Astrocyte (in vitro differentiated cells and primary cell): Measurements from ENCODE around the gene RBFA. TPM values are rescaled to one million over a fixed set of nuclear protein-coding genes. Genes with fewer than 3 reads are reported as not detected.
"Not testable (repeated sequence)": the region's sequence is repeated elsewhere in the genome, so short reads cannot be mapped to it uniquely, and the experiment has no call there.

Experiments used
- DNase-seq: peaks from one replicate; pipeline ENCODE4 v3.0.0-alpha.2; 2010; ENCODE audit warnings: low read depth
- FAIRE-seq: peaks from 2 replicates; lab custom pipeline; 2011; peaks lifted over from hg19 to GRCh38; lab: Jason Lieb, UNC
- H2AFZ ChIP-seq: 2 replicates; pipeline ENCODE4 v1.6.0; 2012; ENCODE audit warnings: low read depth, low read length, inconsistent platforms
- H3K27ac ChIP-seq: 2 replicates; pipeline ENCODE4 v1.5.1; 2011; ENCODE audit warnings: low read depth, low read length, inconsistent platforms
- H3K27me3 ChIP-seq: 2 replicates; pipeline ENCODE4 v1.6.0; 2011; ENCODE audit warnings: low read length, inconsistent platforms; ENCODE audit not compliant: insufficient read depth
- H3K36me3 ChIP-seq: 2 replicates; pipeline ENCODE4 v1.5.1; 2011; ENCODE audit warnings: low read length, inconsistent platforms; ENCODE audit not compliant: insufficient read depth
- H3K4me1 ChIP-seq: 2 replicates; pipeline ENCODE4 v1.5.1; 2011; ENCODE audit warnings: low read length, inconsistent platforms; ENCODE audit not compliant: insufficient read depth
- H3K4me2 ChIP-seq: 2 replicates; pipeline ENCODE4 v1.6.0; 2012; ENCODE audit warnings: low read length, inconsistent platforms
- H3K4me3 ChIP-seq: 2 replicates; pipeline ENCODE4 v1.5.1; 2011; ENCODE audit warnings: low read depth, mild to moderate bottlenecking, low read length, inconsistent platforms; ENCODE audit not compliant: insufficient read depth
- H3K79me2 ChIP-seq: 2 replicates; pipeline ENCODE4 v1.6.0; 2012; ENCODE audit warnings: mild to moderate bottlenecking, low read length, inconsistent platforms; ENCODE audit not compliant: insufficient read depth
- H3K9ac ChIP-seq: 2 replicates; pipeline ENCODE4 v1.6.0; 2012; ENCODE audit warnings: mild to moderate bottlenecking, low read length, inconsistent platforms
- H3K9me3 ChIP-seq: 2 replicates; pipeline ENCODE4 v1.5.1; 2012; ENCODE audit warnings: low read depth, mild to moderate bottlenecking, low read length, inconsistent platforms; ENCODE audit not compliant: insufficient read depth
- H4K20me1 ChIP-seq: 2 replicates; pipeline ENCODE4 v1.6.0; 2012; ENCODE audit warnings: low read length, inconsistent platforms; ENCODE audit not compliant: insufficient read depth
- H3K27ac Mint-ChIP-seq: one replicate; pipeline ENCODE4 v1.8.0; 2021; ENCODE audit warnings: mild to moderate bottlenecking, mixed read lengths; ENCODE audit not compliant: unreplicated experiment
- H3K27me3 Mint-ChIP-seq: one replicate; pipeline ENCODE4 v1.8.0; 2021; ENCODE audit warnings: low read depth, mixed read lengths; ENCODE audit not compliant: unreplicated experiment
- H3K36me3 Mint-ChIP-seq: one replicate; pipeline ENCODE4 v1.8.0; 2021; ENCODE audit warnings: low read depth, mixed read lengths; ENCODE audit not compliant: unreplicated experiment
- H3K4me1 Mint-ChIP-seq: one replicate; pipeline ENCODE4 v1.8.0; 2021; ENCODE audit warnings: low read depth, mixed read lengths; ENCODE audit not compliant: unreplicated experiment
- H3K4me3 Mint-ChIP-seq: one replicate; pipeline ENCODE4 v1.8.0; 2021; ENCODE audit warnings: mild to moderate bottlenecking, moderate library complexity, mixed read lengths; ENCODE audit not compliant: unreplicated experiment
- H3K9me3 Mint-ChIP-seq: one replicate; pipeline ENCODE4 v1.8.0; 2021; ENCODE audit warnings: mild to moderate bottlenecking, mixed read lengths; ENCODE audit not compliant: unreplicated experiment
- CTCF ChIP-seq: IDR thresholded peaks from 2 replicates; pipeline ENCODE4 v1.5.1; 2011; ENCODE audit warnings: low read depth, mild to moderate bottlenecking, inconsistent platforms, low read length, moderate library complexity; ENCODE audit not compliant: insufficient read depth
- EZH2 ChIP-seq: IDR thresholded peaks from 2 replicates; pipeline ENCODE4 v1.6.1; 2012; ENCODE audit warnings: mild to moderate bottlenecking, low read length, inconsistent platforms; ENCODE audit not compliant: insufficient read depth
- total RNA-seq: library from RNA; stranded (reverse); gene quantifications from 2 replicates; pipeline ENCODE4 v1.2.1, GENCODE V29; 2021

RBFA gene
- total RNA-seq, 1 donor from 2014 or later: 24.1 TPM

GRCh38 chr18:80006724-80007123 is 27.5 kb upstream of the RBFA start:
- H3K4me1 Mint-ChIP-seq: peaks cover 10% of the 10 kb centered on the region
- Histone ChIP-seq H3K9ac (no peak overlapping the region), H3K9me3 (no peaks in the 10 kb centered on the region), H3K4me2 (no peak overlapping the region), H3K79me2 (no peaks in the 10 kb centered on the region), H3K4me1 (peaks cover 14% of the 10 kb centered on the region), H3K27ac (no peak overlapping the region), H4K20me1 (no peaks in the 10 kb centered on the region), H2AFZ (no peak overlapping the region), H3K36me3 (no peaks in the 10 kb centered on the region), H3K27me3 (no peaks in the 10 kb centered on the region), H3K4me3 (no peak overlapping the region)
- TF ChIP-seq EZH2: no peak
- DNase-seq (no peak), FAIRE-seq (no peak)
- no peaks in the 10 kb centered on the region for H3K36me3 Mint-ChIP-seq
- no peak overlapping the region for H3K27ac Mint-ChIP-seq
- H3K4me3 Mint-ChIP-seq: no peak overlapping the region
- no peaks in the 10 kb centered on the region for H3K27me3 Mint-ChIP-seq
- H3K9me3 Mint-ChIP-seq: peaks cover 18% of the 10 kb centered on the region

GRCh38 chr18:80009661-80010550 is 24.3 kb upstream of the RBFA start:
- H3K79me2 ChIP-seq: no peaks in the 10 kb centered on the region
- peaks cover 25% of the 10 kb centered on the region for H3K9me3 Mint-ChIP-seq
- H3K27me3 ChIP-seq: no peaks in the 10 kb centered on the region
- H4K20me1 ChIP-seq: no peaks in the 10 kb centered on the region
- no peak overlapping the region for H3K4me3 ChIP-seq
- H3K27ac ChIP-seq: peak overlapping the region; percentile 36
- H3K9ac ChIP-seq: no peak overlapping the region
- peak overlapping the region; percentile 34 for H2AFZ ChIP-seq
- no peaks in the 10 kb centered on the region for H3K9me3 ChIP-seq
- TF ChIP-seq CTCF (no peak), EZH2 (no peak)
- peaks cover 10% of the 10 kb centered on the region for H3K4me1 Mint-ChIP-seq
- DNase-seq (peak; percentile 98), FAIRE-seq (peak; percentile 89)
- no peaks in the 10 kb centered on the region for H3K36me3 ChIP-seq
- no peaks in the 10 kb centered on the region for H3K27me3 Mint-ChIP-seq
- H3K27ac Mint-ChIP-seq: peak overlapping the region; percentile 75
- peaks cover 14% of the 10 kb centered on the region for H3K4me1 ChIP-seq
- peak overlapping the region; percentile 52 for H3K4me2 ChIP-seq
- no peak overlapping the region for H3K4me3 Mint-ChIP-seq
- H3K36me3 Mint-ChIP-seq: no peaks in the 10 kb centered on the region

- Histone ChIP-seq H2AFZ (peak overlapping the region; percentile 34), H3K9ac (no peak overlapping the region), H3K4me2 (peak overlapping the region; percentile 52), H3K4me1 (peaks cover 14% of the 10 kb centered on the region), H3K27me3 (no peaks in the 10 kb centered on the region), H3K9me3 (no peaks in the 10 kb centered on the region), H3K27ac (peak overlapping the region; percentile 36), H3K36me3 (no peaks in the 10 kb centered on the region), H4K20me1 (no peaks in the 10 kb centered on the region), H3K79me2 (no peaks in the 10 kb centered on the region), H3K4me3 (no peak overlapping the region)
- Mint-ChIP-seq H3K27ac (peak overlapping the region; percentile 75), H3K4me3 (no peak overlapping the region), H3K27me3 (no peaks in the 10 kb centered on the region), H3K36me3 (no peaks in the 10 kb centered on the region), H3K4me1 (peaks cover 10% of the 10 kb centered on the region), H3K9me3 (peaks cover 25% of the 10 kb centered on the region)
- DNase-seq: no peak
- no peak for TF ChIP-seq EZH2
- TF ChIP-seq CTCF: no peak
- no peak for FAIRE-seq
These were observed 23.7 kb upstream of the RBFA start for GRCh38 chr18:80010551-80010906.

GRCh38 chr18:80011496-80012137 is 22.6 kb upstream of the RBFA start:
- not testable (repeated sequence) for H3K27me3 ChIP-seq, H3K4me2 ChIP-seq, H3K79me2 ChIP-seq, H3K4me1 Mint-ChIP-seq, H2AFZ ChIP-seq, DNase-seq, H3K4me3 ChIP-seq, H4K20me1 ChIP-seq, H3K9ac ChIP-seq, H3K27ac Mint-ChIP-seq, H3K9me3 ChIP-seq, H3K27me3 Mint-ChIP-seq, H3K36me3 ChIP-seq, H3K36me3 Mint-ChIP-seq, H3K4me3 Mint-ChIP-seq, FAIRE-seq, H3K27ac ChIP-seq
- H3K4me1 ChIP-seq: peaks cover 14% of the 10 kb centered on the region
- H3K9me3 Mint-ChIP-seq: peaks cover 25% of the 10 kb centered on the region
